Prostate gland (tissue), 2 donors: ENCODE data around the gene BTBD1. TPM values are rescaled to one million over a fixed set of nuclear protein-coding genes. Genes with fewer than 3 reads are reported as not detected.

Experiments
- DNase-seq: peaks from one replicate; pipeline ENCODE4 v3.0.0-alpha.2; 2019; ENCODE audit warnings: low spot score
- H3K27ac ChIP-seq, 2 donors: fragments of 200-600 bp; sonication (generic); 2 replicates each; pipeline ENCODE4 v1.5.1; 2017 to 2019
- H3K27me3 ChIP-seq: fragments of 200-600 bp; sonication (generic); replicated peaks from 2 replicates; pipeline ENCODE4 v1.5.1; 2019; ENCODE audit not compliant: insufficient read depth
- H3K36me3 ChIP-seq, 2 donors: fragments of 200-600 bp; sonication (generic); 1 replicate in 1 of 2; 2 replicates in 1 of 2; pipeline versions ENCODE4 v1.5.1 to v1.8.1; 2017 to 2019
- H3K4me1 ChIP-seq: fragments of 200-600 bp; sonication (generic); replicated peaks from 2 replicates; pipeline ENCODE4 v1.5.1; 2019
- H3K4me3 ChIP-seq, 2 donors: fragments of 200-600 bp; sonication (generic); 2 replicates each; pipeline ENCODE4 v1.5.1; 2017 to 2019
- H3K9me3 ChIP-seq: fragments of 200-600 bp; sonication (generic); 2 replicates; pipeline ENCODE4 v1.5.1; 2017
- POLR2A ChIP-seq: fragments of 450-650 bp; IDR thresholded peaks from one replicate; pipeline ENCODE4 v1.6.1; 2016; ENCODE audit warnings: antibody characterized with exemption, mild to moderate bottlenecking
- POLR2AphosphoS5 ChIP-seq: sonication (generic); formaldehyde crosslinking; IDR thresholded peaks from one replicate; pipeline ENCODE4 v1.6.1; 2017; ENCODE audit warnings: antibody characterized with exemption
- WGBS: methylation state at CpG from one replicate; pipeline ENCODE4 v1.1.5; 2018; 5-methylcytosine and 5-hydroxymethylcytosine counted together
- intact Hi-C: fragments of 100-400 bp; cut with DNase I; formaldehyde crosslinking; loops from one replicate; pipeline ENCODE4 v1.14.2; 2022
- total RNA-seq, 2 donors: library from RNA; depleted of rRNA; stranded (reverse); fragments of >200 nt; gene quantifications; one replicate each; pipeline ENCODE4 v1.1.0, GENCODE V29; 2016
- TF ChIP-seq, protein P1 (sequence below), 4 experiments: fragments of 200-600 bp in 2 of 4; fragments of 450-650 bp in 2 of 4; sonication (generic) in 2 of 4; IDR thresholded peaks; 1 replicate in 3 of 4; 2 replicates in 1 of 4; pipeline ENCODE4 v1.5.1; 2016 to 2019; ENCODE audit warnings: antibody characterized with exemption in 4 of 4, mild to moderate bottlenecking in 2 of 4, moderate library complexity in 2 of 4

The BTBD1 gene
- total RNA-seq, 2 donors from 2014 or later: 56.6 to 71.3 TPM

DNA sequence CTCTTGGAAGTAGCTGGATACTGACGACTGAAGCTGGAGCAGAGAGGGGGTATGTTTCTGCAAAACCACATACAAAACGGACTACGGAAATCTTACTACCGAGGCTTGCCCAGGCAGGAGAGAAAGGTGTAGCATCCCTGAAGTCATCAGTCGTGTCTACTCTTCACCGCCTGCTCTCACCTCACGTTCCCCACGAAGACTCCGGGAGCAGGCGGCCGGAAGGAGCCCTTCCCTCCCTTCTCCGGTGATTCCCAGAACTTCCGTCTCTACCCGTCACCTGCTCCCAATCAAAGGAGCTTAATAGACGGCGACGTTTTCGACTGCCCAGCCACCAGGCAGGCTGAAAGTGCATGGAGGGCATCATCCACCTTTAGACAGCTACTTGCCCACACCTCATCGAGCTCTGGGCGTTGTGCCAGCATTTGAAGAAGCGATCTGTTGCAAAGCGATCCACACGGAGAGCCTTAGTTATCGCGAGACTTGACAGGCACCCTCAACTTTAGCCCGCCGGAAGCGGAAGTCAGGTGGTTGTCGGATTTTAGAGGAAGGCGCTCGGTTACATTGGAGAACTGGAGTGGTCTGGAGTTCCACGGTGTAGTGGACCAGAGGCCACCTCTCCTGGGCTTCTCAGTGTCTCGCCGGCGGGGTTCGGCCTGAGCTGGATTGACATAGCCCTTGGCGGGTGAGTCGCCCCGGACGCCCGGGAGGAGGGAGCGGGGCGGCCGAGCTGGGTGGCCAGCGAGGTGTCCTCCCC, 81.2 kb downstream of the BTBD1 start, which contains the start of gene RAMAC:
Gene RAMAC (plus strand): TSS at position 523 of the 754 bp plus-strand sequence. CDS start 2,809 bp downstream, outside the sequence.
- TF ChIP-seq, protein P1, sequence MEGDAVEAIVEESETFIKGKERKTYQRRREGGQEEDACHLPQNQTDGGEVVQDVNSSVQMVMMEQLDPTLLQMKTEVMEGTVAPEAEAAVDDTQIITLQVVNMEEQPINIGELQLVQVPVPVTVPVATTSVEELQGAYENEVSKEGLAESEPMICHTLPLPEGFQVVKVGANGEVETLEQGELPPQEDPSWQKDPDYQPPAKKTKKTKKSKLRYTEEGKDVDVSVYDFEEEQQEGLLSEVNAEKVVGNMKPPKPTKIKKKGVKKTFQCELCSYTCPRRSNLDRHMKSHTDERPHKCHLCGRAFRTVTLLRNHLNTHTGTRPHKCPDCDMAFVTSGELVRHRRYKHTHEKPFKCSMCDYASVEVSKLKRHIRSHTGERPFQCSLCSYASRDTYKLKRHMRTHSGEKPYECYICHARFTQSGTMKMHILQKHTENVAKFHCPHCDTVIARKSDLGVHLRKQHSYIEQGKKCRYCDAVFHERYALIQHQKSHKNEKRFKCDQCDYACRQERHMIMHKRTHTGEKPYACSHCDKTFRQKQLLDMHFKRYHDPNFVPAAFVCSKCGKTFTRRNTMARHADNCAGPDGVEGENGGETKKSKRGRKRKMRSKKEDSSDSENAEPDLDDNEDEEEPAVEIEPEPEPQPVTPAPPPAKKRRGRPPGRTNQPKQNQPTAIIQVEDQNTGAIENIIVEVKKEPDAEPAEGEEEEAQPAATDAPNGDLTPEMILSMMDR (IDR thresholded peaks at IDR 0.05): no peak
- TF ChIP-seq POLR2AphosphoS5 (peak; percentile 95), POLR2A (peak; percentile 49)
- H3K36me3 ChIP-seq: no peaks in the 10 kb centered on the region
- peaks cover 7% of the 10 kb centered on the region for H3K4me1 ChIP-seq
- intact Hi-C loops: no loop called here
- WGBS: 2% methylated on average over 45 of the region's 45 CpGs
- H3K27ac ChIP-seq: peak within 1 kb of the TSS; percentile 76 to 80
- H3K4me3 ChIP-seq: peak within 1 kb of the TSS; percentile 72 to 81
- H3K27me3 ChIP-seq: no peaks in the 10 kb centered on the region
- peak; percentile 95 for DNase-seq
- H3K9me3 ChIP-seq: no peaks in the 10 kb centered on the region

- intact Hi-C loops: no loop called here
Observed at GRCh38 chr15:82980981-82981380, 86.1 kb downstream of the BTBD1 start.

GRCh38 chr15:82979726-82980125, 87.3 kb downstream of the BTBD1 start:
- TF ChIP-seq POLR2AphosphoS5 (no peak), POLR2A (no peak)
- TF ChIP-seq, protein P1 (IDR thresholded peaks at IDR 0.05): no peak
- Histone ChIP-seq H3K27me3 (no peaks in the 10 kb centered on the region), H3K27ac (no peak overlapping the region), H3K36me3 (no peaks in the 10 kb centered on the region), H3K4me1 (no peaks in the 10 kb centered on the region), H3K4me3 (no peak overlapping the region), H3K9me3 (no peaks in the 10 kb centered on the region)
- intact Hi-C loops: no loop called here
- 89% methylated on average over 1 of the region's 1 CpG for WGBS
- no peak for DNase-seq

More at GRCh38 chr15:82980981-82981380, 86.1 kb downstream of the BTBD1 start:
- WGBS: 65% methylated on average over 2 of the region's 2 CpGs
- Histone ChIP-seq H3K9me3 (no peaks in the 10 kb centered on the region), H3K36me3 (no peaks in the 10 kb centered on the region), H3K4me3 (no peak overlapping the region), H3K4me1 (no peaks in the 10 kb centered on the region), H3K27me3 (no peaks in the 10 kb centered on the region), H3K27ac (no peak overlapping the region)
- TF ChIP-seq POLR2AphosphoS5: no peak
- DNase-seq: no peak

GRCh38 chr15:82978438-82978837, 88.6 kb downstream of the BTBD1 start:
- Histone ChIP-seq H3K27me3 (no peaks in the 10 kb centered on the region), H3K4me1 (no peaks in the 10 kb centered on the region), H3K36me3 (no peaks in the 10 kb centered on the region), H3K9me3 (no peaks in the 10 kb centered on the region), H3K4me3 (no peak overlapping the region), H3K27ac (no peak overlapping the region)
- WGBS: 88% methylated on average over 5 of the region's 5 CpGs
- intact Hi-C loops: no loop called here
- no peak for DNase-seq
- TF ChIP-seq POLR2AphosphoS5 (no peak), POLR2A (no peak)
- TF ChIP-seq, protein P1 (IDR thresholded peaks at IDR 0.05): no peak

DNA sequence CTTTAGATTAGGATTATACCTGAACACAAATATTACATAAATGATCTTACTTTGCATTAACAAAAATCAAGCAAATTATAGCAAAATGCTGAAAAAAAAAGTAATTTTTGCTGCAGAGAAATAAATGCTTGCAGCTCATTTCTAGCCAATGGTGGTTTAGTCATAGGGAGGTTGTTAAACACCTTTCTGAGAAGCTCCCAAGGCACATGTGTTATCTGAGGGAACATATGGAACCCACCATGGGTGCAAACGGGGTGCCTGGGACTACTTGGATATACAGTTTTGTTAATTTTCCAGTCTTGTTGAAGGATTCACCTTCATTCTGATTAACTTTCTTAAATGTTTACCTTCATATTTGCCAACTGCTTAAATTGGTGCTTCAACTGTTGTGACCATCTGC, 90.0 kb downstream of the BTBD1 start:
- intact Hi-C loops: no loop called here
- H3K36me3 ChIP-seq: no peaks in the 10 kb centered on the region
- no peaks in the 10 kb centered on the region for H3K9me3 ChIP-seq

More for the DNA sequence above, 90.0 kb downstream of the BTBD1 start:
- DNase-seq: no peak
- TF ChIP-seq POLR2AphosphoS5: no peak
- TF ChIP-seq, protein P1 (IDR thresholded peaks at IDR 0.05): no peak
- no peak for TF ChIP-seq POLR2A
- H3K4me3 ChIP-seq: no peak overlapping the region
- no peaks in the 10 kb centered on the region for H3K4me1 ChIP-seq
- H3K27me3 ChIP-seq: no peaks in the 10 kb centered on the region
- no peak overlapping the region for H3K27ac ChIP-seq
- 77% methylated on average over 1 of the region's 1 CpG for WGBS
